NCI-H345 (cell line): ENCODE measurements around the gene ZNF816.
A peak's percentile ranks its signal among the peaks of the same experiment; 100 is the strongest.
"Not testable (repeated sequence)": the region's sequence is repeated elsewhere in the genome, so short reads cannot be mapped to it uniquely, and the experiment has no call there.

Source experiments
- DNase-seq: peaks from one replicate; lab custom pipeline; 2025; lab: John Stamatoyannopoulos, UW

Gene ZNF816

DNA sequence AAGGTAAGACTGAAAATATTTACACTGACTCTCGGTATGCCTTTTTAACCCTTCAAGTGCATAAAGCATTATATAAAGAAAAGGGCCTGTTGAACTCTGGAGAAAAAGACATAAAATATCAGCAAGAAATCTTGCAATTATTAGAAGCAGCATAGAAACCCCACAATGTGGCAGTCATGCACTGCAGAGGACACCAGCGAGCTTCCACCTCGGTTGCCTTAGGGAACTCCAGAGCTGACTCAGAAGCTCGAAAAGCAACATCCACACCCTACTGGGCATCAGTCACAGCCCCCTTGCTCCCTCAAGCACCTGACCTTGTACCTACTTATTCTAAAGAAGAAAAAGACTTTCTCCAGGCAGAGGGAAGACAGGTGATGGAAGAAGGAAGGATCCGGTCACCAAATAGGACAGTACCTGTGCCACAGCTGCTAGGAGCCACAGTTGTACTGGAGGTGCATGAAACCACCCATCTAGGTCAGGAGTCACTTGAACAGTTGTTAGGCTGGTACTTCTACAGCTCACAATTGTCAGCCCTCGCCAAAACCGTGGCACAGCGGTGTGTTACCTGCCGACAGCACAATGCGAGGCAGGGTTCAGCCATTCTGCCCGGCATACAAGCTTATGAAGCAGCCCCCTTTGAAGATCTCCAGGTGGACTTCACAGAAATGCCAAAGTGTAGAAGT, 2.9 kb downstream of the ZNF816 start:
- no peak for DNase-seq

- DNase-seq: no peak
Observed at GRCh38 chr19:52957591-52957990, 5.1 kb downstream of the ZNF816 start.

DNA sequence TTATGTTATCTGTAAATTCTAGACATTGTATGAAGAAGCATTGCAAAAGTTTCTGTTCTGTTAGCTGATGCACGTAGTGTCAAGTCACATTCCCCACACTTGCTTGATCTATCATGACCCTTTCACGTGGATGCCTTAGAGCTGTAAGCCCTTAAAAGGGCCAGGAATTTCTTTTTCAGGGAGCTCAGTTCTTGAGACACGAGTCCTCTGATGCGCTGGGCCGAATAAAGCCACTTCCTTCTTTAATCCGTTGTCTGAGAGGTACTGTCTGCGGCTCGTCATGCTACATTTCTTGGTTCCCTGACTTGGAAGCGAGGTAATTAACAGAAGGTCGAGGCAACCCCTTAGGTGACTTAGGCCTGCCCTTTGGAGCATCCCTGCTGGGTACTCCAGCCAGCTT, 5.8 kb downstream of the ZNF816 start:
- DNase-seq: no peak

- DNase-seq: no peak
Observed at GRCh38 chr19:52949422-52949821, 13.3 kb downstream of the ZNF816 start.

GRCh38 chr19:52948025-52948770, 14.5 kb downstream of the ZNF816 start:
- DNase-seq: no peak

- peak; percentile 38 for DNase-seq
Observed at GRCh38 chr19:52946322-52947310, 16.1 kb downstream of the ZNF816 start.

DNA sequence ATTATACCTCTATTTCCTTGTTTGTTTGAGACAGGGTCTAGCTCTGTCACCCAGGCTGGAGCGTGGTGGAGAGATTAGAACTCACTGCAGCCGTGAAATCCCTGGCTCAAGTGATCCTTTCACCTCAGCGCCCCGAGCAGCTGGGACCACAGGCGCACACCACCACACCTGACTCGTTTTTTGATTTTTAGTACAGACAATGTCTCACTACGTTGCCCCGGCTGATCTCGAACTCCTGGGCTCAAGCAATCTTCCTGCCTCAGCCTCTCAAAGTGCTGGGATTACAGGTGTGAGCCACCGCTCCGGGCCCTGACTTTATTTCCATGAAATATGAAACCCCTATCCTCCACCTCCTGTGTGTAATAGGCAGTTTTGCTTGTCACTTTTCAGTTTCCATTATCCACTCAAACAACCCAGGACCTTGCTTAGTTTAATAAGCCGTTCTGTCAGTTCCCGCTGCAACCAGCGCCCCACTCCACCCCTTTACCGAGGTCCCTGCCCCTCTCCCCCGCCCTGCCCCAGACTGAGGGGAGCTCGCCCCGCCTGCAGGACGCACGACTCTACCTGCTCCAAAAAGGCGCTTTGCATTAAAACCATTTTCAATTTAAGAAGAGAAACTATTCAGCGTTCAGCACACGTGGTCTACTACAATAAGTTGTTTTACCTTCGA, 16.9 kb downstream of the ZNF816 start:
- DNase-seq: no peak

GRCh38 chr19:52944703-52945493, 17.8 kb downstream of the ZNF816 start:
- DNase-seq: peak; percentile 29

DNA sequence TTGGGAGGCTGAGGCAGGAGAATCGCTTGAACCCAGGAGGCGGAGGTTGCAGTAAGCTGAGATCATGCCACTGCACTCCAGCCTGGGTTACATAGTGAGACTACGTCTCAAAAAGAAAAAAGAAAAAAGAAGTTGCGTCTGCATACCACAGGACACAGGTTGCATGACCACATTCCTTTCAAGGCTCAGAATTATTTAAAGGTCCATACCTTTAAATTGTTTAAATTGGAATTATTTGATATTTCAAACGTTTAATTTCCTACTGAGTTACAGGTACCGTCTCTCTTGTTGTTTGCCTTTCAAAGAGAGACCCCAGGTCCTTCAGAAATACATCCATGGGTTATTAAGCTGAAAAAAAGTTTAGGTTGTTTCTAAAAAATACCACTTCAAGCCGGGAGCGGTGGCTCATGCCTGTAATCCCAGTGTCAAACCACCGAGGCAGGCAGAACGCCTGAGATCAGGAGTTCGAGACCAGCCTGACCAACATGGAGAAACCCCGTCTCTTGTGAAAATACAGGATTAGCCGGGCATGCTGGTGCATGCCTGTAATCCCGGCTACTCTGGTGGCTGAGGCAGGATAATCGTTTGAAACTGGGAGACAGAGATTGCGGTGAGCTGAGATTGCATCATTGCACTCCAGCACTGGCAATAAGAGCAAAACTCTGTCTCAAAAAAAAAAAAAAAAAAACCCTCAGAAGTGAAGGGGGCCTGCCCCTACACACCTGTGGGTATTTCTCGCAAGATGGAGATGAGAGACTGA, 18.6 kb downstream of the ZNF816 start:
- DNase-seq: no peak

GRCh38 chr19:52943134-52943883, 19.4 kb downstream of the ZNF816 start:
- DNase-seq: no peak

- peak; percentile 86 for DNase-seq
Observed at GRCh38 chr19:52942386-52943133, 20.1 kb downstream of the ZNF816 start.

DNA sequence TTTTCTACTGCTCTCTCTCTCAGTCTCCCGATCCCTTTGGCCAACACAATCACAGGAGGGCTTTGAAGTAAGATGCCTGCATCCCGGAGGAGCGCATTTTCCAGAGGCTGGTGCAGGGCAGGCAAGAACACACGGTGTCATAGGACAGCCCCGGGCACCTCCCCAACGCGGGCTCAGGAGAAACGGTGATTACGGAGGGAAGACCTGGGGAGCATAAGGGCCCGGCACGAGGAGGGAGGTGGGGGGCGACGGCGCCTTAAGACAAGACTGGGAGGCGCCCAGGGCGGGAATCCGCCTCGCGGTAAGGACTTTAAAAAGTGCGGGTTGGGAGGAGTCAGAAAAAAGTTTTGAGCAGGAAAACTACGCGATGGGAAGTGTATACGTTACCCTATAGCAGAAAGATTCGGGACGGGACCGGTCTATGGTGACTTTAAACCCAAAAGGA, 20.7 kb downstream of the ZNF816 start:
- DNase-seq: peak; percentile 4

GRCh38 chr19:52941523-52941922, 21.2 kb downstream of the ZNF816 start:
- not testable (repeated sequence) for DNase-seq

DNA sequence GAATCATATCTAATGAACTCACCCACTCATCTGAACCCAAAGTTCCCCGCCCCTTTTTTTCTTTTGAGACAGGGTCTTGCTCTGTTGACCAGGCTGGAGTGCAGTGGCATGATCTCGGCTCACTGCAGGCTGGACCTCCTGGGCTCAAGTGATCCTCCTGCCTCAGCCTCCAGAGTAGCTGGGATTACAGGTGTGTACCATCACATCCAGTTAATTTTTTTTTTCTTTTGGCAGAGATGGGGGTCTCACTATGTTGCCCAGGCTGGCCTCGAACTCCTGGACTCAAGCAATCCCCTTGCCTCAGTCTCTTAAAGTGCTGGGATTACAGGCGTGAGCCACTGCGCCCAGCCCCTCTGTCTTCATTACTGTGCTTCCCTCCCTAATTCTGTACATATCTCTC, 21.8 kb downstream of the ZNF816 start:
- not testable (repeated sequence) for DNase-seq

DNA sequence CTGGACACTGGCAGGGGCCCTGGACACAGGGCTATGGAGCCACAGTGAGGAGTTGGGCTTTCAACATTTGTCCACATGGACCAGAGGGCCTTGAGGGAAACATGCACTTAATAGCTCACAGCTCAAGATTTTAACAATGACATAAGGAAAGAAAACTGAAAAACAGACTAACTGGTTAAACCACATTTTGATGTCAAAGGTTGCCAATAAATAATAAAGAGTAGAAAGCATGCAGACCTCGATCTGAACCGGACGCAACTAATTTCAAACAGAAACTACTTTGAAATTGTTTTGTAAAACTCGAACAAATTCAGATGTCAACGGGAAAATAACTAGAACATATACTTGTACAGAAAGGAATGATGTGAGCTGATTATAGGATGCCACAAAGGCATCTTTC, 23.9 kb downstream of the ZNF816 start:
- DNase-seq: no peak

DNA sequence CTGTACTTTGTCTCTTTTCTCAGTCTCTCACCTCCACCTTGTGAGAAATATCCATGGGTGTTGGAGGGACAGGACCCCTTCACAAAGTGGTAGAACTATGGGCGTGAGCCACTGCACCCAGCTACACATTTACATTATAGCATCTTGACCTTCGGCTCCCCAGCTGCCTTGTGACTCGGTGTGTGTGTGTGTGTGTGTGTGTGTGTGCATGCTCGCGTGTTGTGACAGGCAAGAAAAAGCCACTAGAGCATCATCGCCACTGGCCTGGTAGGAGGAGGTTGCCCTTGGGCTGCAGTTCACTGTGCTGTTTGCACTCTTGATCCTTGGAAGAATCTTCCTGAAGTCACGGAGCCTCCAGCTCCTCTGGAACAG, 25.7 kb downstream of the ZNF816 start:
- no peak for DNase-seq

GRCh38 chr19:52936151-52936953, 26.3 kb downstream of the ZNF816 start:
- DNase-seq: no peak

DNA sequence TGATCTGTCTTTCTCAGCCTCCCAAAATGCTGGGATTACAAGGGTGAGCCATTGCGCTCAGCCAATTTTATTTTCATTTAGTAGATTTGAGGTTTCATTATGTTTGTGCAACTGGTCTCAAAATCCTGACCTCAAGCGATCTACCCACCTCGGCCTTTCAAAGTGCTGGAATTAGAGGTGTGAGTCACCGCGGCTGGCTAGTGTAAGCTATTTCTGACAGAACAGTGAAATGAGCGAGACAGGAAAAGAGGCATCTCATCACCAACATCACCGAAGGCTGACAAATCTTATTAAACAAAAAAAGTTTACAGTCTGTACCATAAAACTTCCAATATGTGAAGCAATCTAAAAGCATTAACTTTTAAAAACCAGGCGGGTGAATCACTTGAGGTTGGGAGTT, 27.2 kb downstream of the ZNF816 start:
- DNase-seq: no peak
